Ovary (tissue), 9 donors: ENCODE measurements around the gene ZNF579. TPM values are rescaled to one million over a fixed set of nuclear protein-coding genes. Genes with fewer than 3 reads are reported as not detected.

Experiments
- DNase-seq, 5 donors: peaks; one replicate each; pipeline ENCODE4 v3.0.0-alpha.2; 2019 to 2020
- H3K27ac ChIP-seq, 2 donors: fragments of 200-600 bp; one replicate each; pipeline versions ENCODE4 v1.5.1 to v1.8.0; 2019 to 2022
- H3K27me3 ChIP-seq: fragments of 200-600 bp; one replicate; pipeline ENCODE4 v1.8.0; 2022
- H3K36me3 ChIP-seq: fragments of 200-600 bp; sonication (generic); one replicate; pipeline ENCODE4 v1.5.1; 2019
- H3K4me1 ChIP-seq: one replicate; pipeline ENCODE4 v1.8.1; 2013; ENCODE audit warnings: mild to moderate bottlenecking, moderate library complexity; ENCODE audit not compliant: insufficient read depth
- H3K4me3 ChIP-seq: fragments of 200-600 bp; sonication (generic); one replicate; pipeline ENCODE4 v1.5.1; 2017
- H3K9me3 ChIP-seq, 2 donors: fragments of 200-600 bp in 1 of 2; sonication (generic) in 1 of 2; one replicate each; pipeline versions ENCODE4 v1.5.1 to v1.8.1; 2013 to 2019; ENCODE audit warnings: mild to moderate bottlenecking in 1 of 2, moderate library complexity in 1 of 2
- EP300 ChIP-seq: sonication (generic); formaldehyde crosslinking; IDR thresholded peaks from one replicate; pipeline ENCODE4 v1.6.1; 2017; ENCODE audit warnings: antibody characterized with exemption
- POLR2A ChIP-seq: fragments of 450-650 bp; IDR thresholded peaks from one replicate; pipeline ENCODE4 v1.6.1; 2017; ENCODE audit warnings: antibody characterized with exemption, mild to moderate bottlenecking, moderate library complexity
- WGBS, 3 donors: extraction: QIAGEN DNeasy Blood & Tissue Kit in 1 of 3; methylation state at CpG; one replicate each; pipeline versions ENCODE4 v1.1.5 to v1.1.7; 2013 to 2017; 5-methylcytosine and 5-hydroxymethylcytosine counted together
- intact Hi-C, 4 donors: fragments of 100-400 bp; cut with DNase I; formaldehyde crosslinking; loops; one replicate each; pipeline versions ENCODE4 v1.11.0 to v1.15.1; 2022 to 2023
- polyA plus RNA-seq, 2 donors: library from polyadenylated mRNA; stranded (reverse); fragments of 200-250 nt in 1 of 2; fragments of 350-450 nt in 1 of 2; fragmentation: Illumina TruSeq in 1 of 2; extraction: RNeasy Lipid Tissue Mini Kit (QIAGEN cat#74804) in 1 of 2; gene quantifications; one replicate each; pipeline ENCODE4 v1.2.3, GENCODE V29; 2013 to 2014
- total RNA-seq, 7 donors: library from RNA; depleted of rRNA in 2 of 7; stranded (reverse); fragments of >200 nt in 2 of 7; fragmentation: NEBNext Ultra II Directional in 3 of 7; extraction: Animal tissue kit (Norgen Biotek cat#: 25700) in 3 of 7; gene quantifications; one replicate each; pipeline versions ENCODE4 v1.1.0 to v1.2.4, GENCODE V29; 2016 to 2023
- TF ChIP-seq, protein P1 (sequence below), 3 donors: fragments of 450-650 bp in 2 of 3; fragments of 200-600 bp in 1 of 3; IDR thresholded peaks; one replicate each; pipeline versions ENCODE4 v1.5.1 to v1.8.0; 2016 to 2022; ENCODE audit warnings: antibody characterized with exemption in 3 of 3, mild to moderate bottlenecking in 1 of 3
- donor health status: DM: no; HTN: no; CAD: no; lungs with moderate emphysema.
- donor health status: DM: no; HTN: no; CAD: no.
- donor health status: Bipolar disorder and iron deficiency.
- donor health status: DM: yes; HTN: yes; CAD: no.
- donor health status: DM: no; HTN: no; CAD: no.
- donor health status: DM: yes; HTN: yes; CAD: no.

Gene ZNF579
- total and polyA plus RNA-seq, 9 donors: 2.7 to 24.4 (median 15.6) TPM

DNA sequence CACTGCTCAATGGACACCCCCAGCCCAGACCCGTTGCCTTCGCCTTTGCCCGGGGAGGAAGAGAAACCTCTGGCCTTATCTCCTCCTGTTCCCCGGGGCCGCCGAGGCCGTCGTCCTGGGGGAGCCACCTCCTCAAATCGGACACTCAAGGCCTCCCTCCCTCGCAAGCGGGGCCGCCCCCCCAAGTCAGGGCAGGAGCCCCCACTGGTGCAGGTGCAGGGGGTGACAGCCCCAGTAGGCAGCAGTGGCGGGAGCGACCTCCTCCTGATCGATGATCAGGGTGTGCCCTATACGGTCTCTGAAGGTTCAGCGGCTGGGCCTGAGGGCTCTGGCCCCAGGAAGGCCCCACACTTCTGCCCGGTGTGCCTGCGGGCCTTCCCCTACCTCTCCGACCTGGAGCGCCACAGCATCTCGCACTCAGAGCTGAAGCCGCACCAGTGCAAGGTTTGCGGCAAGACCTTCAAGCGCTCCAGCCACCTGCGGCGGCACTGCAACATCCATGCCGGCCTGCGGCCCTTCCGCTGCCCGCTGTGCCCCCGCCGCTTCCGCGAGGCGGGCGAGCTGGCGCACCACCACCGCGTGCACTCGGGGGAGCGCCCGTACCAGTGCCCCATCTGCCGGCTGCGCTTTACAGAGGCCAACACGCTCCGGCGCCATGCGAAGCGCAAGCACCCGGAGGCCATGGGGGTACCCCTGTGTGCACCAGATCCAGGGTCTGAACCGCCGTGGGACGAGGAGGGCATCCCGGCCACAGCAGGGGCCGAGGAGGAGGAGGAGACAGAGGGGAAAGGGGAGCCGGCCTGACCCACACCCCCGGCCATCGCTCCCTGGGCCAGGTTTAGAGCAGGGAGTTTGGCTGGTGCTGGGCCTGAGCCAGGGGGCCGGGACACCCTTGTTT is 21.7 kb upstream of the ZNF579 start:
- intact Hi-C loops: no loop called here
- WGBS, 3 donors: 92 to 94% (median 93%) methylated on average over 60 of the region's 60 CpGs
- peak in 3 of 5 donors; percentile 59 to 63 (median 60) for DNase-seq
- peaks cover 6% of the 10 kb centered on the region for H3K4me1 ChIP-seq
- H3K27ac ChIP-seq: no peak overlapping the region
- TF ChIP-seq EP300: no peak
- TF ChIP-seq, protein P1, sequence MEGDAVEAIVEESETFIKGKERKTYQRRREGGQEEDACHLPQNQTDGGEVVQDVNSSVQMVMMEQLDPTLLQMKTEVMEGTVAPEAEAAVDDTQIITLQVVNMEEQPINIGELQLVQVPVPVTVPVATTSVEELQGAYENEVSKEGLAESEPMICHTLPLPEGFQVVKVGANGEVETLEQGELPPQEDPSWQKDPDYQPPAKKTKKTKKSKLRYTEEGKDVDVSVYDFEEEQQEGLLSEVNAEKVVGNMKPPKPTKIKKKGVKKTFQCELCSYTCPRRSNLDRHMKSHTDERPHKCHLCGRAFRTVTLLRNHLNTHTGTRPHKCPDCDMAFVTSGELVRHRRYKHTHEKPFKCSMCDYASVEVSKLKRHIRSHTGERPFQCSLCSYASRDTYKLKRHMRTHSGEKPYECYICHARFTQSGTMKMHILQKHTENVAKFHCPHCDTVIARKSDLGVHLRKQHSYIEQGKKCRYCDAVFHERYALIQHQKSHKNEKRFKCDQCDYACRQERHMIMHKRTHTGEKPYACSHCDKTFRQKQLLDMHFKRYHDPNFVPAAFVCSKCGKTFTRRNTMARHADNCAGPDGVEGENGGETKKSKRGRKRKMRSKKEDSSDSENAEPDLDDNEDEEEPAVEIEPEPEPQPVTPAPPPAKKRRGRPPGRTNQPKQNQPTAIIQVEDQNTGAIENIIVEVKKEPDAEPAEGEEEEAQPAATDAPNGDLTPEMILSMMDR (IDR thresholded peaks at IDR 0.05): no peak
- TF ChIP-seq POLR2A: no peak
- H3K27me3 ChIP-seq: no peaks in the 10 kb centered on the region
- no peaks in the 10 kb centered on the region for H3K9me3 ChIP-seq
- H3K36me3 ChIP-seq: no peaks in the 10 kb centered on the region
- no peak overlapping the region for H3K4me3 ChIP-seq

DNA sequence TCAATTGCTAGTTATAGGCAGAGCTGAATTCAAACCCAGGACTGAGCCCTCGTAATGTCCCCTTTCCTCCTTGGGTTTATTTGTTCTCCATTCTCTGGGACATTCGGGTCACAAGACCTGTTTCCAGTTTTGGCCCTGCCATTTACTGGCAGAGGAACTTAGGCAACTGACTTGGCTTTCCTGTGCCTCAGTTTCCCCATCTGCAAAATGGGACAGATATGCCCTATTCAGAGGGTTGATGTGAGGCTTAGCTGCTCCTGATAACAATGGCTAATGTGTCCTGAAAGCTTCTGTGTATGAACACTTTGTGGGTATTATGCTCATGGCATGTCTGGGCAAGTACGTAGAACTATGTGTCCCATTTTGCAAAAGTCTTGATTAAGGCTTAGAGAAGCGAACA is 20.4 kb upstream of the ZNF579 start:
- Histone ChIP-seq H3K27me3 (no peaks in the 10 kb centered on the region), H3K9me3 (no peaks in the 10 kb centered on the region), H3K4me3 (peak overlapping the region; percentile 96), H3K36me3 (no peaks in the 10 kb centered on the region), H3K27ac (peak overlapping the region in 1 of 2 donors; percentile 99), H3K4me1 (peaks cover 2% of the 10 kb centered on the region)
- no peak for TF ChIP-seq EP300
- TF ChIP-seq POLR2A: no peak
- TF ChIP-seq, protein P1 (IDR thresholded peaks at IDR 0.05): no peak
- DNase-seq: no peak
- intact Hi-C loops: no loop called here
- WGBS, 3 donors: 83 to 86% (median 83%) methylated on average over 4 of the region's 4 CpGs

DNA sequence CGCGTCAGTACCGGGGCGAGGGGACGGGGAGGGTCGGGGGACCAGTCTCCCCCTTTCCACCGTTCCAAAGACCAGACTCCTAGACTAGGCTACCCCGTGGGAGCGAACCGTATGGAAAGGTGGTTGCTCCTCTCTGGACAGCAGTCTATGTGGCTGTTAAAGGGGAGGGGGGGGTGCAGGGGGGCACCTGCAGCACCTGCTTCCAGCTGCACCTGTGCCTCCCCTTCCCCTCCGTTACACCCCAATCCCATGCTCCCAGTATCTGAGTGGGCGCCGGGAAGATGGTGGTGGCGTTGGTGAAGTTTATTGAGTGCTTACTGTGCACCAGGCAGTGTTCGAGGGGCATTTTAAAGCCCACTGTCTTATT is 20.0 kb upstream of the ZNF579 start:
- no peak for DNase-seq
- peak overlapping the region; percentile 96 for H3K4me3 ChIP-seq
- peak overlapping the region; percentile 90 to 99 for H3K27ac ChIP-seq
- intact Hi-C loops: no loop called here
- TF ChIP-seq, protein P1 (IDR thresholded peaks at IDR 0.05): no peak
- no peak for TF ChIP-seq EP300
- TF ChIP-seq POLR2A: peak; percentile 17
- no peaks in the 10 kb centered on the region for H3K9me3 ChIP-seq
- peaks cover 2% of the 10 kb centered on the region for H3K4me1 ChIP-seq
- H3K27me3 ChIP-seq: no peaks in the 10 kb centered on the region
- H3K36me3 ChIP-seq: no peaks in the 10 kb centered on the region
- 3 to 5% (median 4%) methylated on average over 12 to 15 of the region's 15 CpGs for WGBS, 3 donors

DNA sequence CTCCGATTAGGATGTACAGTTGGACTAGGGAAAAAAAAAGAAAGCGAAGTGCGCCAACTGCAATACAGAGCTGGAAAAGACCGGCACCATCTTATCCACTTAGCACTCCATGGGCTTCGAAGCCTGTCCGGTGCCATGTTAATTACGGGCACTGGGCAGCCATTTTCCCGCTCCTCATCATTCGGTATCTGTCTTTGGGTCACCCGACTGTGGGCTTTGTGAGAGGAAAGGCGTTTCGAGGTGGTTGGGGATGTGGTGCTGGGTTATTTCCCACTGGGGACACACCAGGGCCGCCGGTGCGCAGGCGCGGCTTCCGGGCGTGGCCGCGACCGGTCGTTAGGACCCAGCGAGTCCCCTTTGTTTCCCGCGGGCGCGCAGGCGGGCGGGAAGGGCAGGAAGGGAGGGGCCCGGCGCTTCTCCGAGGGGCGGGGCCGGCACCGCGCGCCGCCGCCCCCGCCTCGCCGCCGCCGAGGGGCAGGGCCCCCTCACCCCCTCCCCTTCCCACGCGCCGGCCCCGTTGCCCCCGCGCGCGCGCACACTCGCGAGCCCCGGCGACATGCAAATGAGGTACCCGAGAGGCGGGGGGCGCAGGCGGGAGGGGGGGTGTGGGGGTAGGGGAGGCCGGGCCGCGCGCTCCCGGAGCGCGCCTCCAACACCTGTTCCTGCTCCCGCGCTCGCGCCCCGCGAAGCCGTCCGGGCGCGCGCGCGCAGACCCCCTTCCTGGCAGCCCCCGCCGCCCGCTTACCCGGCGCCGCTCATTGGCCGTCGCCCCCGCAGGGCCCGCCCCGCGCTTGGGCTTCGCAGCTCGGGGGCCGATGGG is 19.4 kb upstream of the ZNF579 start, which contains the start of gene ZNF524:
TSS of gene ZNF524 (plus strand) at position 447 of the 820 bp plus-strand sequence. CDS start 1,825 bp downstream, outside the sequence.
- peak; percentile 86 to 90 (median 88) for DNase-seq
- peaks cover 2% of the 10 kb centered on the region for H3K4me1 ChIP-seq
- no peaks in the 10 kb centered on the region for H3K36me3 ChIP-seq
- WGBS, 3 donors: 0% methylated on average over 64 to 93 of the region's 97 CpGs
- H3K27me3 ChIP-seq: no peaks in the 10 kb centered on the region
- peak; percentile 17 for TF ChIP-seq POLR2A
- TF ChIP-seq EP300: peak; percentile 54
- TF ChIP-seq, protein P1 (IDR thresholded peaks at IDR 0.05): peak in 1 of 3 donors; percentile 28
- no peaks in the 10 kb centered on the region for H3K9me3 ChIP-seq
- H3K27ac ChIP-seq: peak within 1 kb of the TSS; percentile 90 to 99
- peak within 1 kb of the TSS; percentile 96 for H3K4me3 ChIP-seq
- intact Hi-C loops: no loop called here
